COR-L47 (cell line): ENCODE measurements around the gene SEC22A.

ENCODE experiments used
- DNase-seq: peaks from one replicate; lab custom pipeline; 2025; lab: John Stamatoyannopoulos, UW

Gene SEC22A

DNA sequence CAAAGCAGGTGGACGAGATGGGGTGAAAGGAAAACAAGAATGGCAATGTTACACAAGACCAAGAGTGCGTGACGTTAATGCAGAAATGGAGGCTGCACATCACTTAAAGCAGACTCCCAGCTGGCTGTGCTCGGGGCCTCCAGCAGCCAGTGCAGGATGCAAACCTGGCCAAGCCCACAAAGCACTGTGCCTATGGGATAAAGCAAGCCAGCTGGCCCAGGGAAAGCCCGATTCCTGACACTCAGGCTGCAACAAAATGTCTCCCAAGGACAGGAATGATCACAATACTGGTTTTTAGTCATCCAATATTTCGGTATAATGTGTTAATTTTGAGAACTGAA is 86.2 kb downstream of the SEC22A start:
- no peak for DNase-seq

DNA sequence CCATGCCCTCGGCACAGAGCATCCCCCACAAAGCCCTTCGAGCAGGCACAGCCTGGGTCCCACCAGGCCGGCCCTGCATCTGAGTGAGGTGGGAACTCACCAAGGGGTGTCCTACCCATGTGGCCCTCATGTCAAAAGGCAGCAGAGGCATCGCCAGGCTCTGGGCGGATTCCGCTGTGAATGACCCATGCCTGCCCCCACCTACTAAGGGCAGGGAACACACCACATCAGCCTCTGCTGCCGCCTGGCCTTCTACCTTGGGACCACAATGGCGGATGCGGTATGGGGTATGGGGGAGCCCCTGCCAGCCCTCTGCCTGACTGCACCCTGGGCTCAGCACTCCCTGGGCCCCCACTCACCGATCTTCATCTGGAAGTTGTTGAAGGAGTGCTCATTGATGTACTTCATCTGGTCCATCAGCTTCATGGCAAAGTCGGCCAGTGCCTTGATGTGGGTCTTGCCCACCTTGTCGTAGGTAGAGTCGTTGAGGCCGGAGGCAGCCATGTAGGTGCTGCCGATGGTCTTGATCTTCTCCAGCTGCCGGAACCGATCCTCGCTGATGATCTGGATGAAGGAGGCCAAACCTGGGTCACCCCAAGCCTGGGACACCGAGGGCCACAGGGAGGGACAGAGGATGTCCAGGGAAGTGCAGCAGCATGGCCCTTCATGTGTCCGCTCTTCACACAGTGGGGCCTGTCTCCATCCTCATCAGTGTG is 87.8 kb downstream of the SEC22A start:
- DNase-seq, result no peak

DNA sequence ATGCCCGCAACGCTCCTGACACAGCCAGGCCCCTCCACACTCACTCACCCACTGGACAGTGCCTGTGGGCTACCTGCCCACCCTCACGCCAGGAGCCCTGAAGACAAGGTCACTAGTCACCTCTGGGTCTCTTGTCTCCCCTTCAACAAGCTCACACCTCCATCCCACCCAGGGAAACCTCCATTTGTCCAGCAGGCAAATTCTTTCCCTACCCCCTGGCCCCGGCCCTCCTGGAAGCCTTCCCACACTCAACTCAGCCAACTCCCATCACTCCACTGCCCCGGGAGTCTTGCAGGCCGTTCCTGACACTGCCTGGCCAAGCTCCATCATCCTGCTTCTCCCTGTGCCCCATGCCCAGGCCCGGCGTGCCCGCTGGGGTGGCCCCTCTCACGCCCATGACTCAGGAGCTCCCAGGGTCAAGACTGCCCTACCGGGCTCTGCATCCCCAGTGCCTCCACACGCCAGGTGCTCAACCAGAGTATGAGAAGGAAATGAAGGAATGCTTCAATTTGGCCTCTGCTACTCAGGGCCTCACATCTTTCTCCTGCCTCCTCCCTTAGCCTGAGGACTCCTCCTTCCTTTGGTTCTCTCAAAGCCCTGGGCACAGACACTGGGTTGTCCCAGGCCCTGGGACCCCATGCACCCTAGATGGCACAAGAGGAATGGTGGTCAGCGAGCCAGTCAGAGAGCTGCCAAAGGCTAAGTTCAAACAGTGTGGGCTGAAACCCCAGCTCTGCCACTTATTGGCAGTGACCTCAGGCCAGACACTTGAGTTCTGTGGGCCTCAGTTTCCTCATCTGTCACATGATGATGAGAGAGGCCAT is 88.6 kb downstream of the SEC22A start:
- no peak for DNase-seq

DNA sequence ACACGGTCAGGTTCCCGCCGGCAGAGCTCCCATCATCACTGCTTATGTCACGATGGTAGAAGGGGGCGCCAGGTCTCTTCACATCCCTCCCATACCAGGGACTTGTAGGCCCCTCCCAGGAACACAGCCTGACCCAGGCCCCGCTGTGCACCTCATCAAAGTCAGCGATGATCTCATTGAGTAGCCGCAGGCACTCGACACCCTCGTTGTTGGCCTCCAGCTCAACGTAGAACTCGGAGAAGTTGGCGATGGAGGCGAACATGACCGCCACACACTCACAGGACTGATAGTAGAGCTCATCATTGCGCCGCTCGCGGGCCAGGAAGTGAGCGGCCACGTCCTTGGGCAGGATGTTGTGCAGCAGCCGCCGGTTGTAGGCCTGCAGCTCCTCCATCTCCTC is 89.2 kb downstream of the SEC22A start:
- no peak for DNase-seq

DNA sequence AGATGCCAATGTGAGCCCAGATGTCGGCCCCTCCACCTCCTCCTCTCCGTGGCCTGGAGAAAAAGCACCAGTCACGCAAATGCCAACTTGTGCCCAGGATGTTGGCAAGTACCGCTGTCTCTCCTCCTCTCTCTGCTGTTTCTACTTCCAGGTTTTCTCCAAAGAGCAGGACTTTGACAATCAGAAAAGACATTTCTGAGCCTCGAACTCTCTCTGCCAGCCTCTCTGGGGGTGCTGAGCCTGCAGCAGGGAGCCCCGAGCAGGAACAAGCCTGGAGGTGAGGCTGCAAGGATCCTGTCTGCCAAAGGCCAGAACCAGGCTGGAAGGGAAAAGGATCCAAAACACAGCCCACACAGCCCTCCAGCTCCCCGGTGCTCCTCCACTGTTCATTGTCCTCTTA is 89.7 kb downstream of the SEC22A start:
- no peak for DNase-seq

GRCh38 chr3:123292321-123293310 is 90.9 kb downstream of the SEC22A start:
- no peak for DNase-seq

DNA sequence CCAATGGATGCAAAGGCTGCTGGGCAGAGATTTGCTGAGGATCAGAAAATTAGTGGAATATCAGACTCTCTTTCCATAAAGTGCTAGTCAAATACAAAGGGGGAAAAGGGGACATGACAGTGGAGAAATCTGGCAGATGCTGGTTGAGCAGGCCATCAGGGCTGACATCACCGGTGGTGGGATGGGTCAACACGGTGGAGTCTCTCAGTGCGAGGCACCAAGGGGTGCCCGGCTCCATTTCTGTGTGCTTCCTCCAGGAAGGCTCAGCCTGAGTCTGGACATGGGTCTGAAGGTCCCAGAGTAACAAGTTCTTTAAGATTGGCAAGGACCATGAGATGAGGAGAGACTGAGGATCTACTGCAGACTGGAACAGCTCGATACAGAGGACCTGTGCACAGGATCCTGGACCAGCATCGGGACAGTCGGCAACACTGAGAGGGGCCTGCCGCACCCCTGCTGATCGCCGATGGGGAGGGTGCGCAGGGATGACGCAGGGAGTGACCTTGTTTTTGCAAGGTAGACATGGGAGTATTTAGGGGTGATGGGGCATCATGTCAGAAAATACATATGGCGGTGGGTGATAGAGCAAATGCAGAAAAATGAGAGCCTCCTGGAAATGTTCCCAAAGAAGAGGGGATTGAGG is 92.7 kb downstream of the SEC22A start:
- DNase-seq, result no peak

DNA sequence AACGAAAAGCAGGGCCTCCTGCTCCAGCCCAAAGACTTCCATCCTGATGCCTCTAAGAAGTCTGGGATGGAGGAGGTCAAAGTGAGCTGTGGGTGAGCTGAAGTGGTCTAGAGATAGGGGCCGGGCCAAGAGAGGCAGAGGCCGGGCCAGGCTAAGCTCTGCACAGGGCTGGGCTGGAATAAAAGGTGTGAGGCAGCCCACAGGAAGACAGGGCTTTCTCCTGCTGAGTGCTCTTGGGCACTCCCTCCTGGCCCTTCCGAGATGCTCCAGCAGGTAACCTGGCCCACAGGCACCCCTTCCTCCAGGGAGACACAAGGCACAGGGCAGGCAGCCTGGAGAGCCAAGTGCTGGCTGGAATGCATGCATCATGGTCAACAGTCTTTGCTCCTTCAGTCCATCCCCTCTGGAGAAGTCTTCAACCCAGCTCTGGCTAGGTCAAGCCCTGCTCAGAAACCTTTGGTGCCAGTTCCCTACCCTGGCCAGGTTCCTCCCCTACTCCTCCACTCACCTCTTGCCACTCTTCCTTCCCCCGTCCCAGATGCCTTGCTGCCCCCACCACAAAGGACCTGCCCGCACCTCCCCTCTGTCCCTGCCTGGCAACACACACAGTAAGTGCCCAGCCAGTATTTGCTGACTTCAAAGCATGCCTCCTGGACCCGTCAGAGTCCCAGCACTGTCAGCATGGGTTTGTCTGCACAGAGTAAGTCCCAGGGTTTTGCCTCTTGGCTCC is 93.6 kb downstream of the SEC22A start:
- no peak for DNase-seq

DNA sequence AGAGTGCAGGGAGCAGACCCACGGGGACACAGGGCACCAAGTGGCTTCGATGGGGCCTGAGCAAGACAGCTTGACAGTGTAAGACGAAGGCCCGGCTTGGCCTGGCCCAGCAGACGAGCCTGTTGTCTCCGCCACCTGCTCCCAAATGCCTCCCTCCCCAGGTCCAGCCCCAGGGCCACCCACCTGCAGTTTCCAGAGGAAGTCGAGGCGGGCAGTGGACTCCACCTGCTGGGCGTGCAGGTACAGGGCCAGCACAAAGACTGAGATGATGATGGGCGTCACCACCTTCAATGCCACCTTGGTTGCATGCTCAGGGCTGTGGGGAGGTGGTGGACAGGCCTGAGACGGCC is 94.1 kb downstream of the SEC22A start:
- DNase-seq, result no peak

DNA sequence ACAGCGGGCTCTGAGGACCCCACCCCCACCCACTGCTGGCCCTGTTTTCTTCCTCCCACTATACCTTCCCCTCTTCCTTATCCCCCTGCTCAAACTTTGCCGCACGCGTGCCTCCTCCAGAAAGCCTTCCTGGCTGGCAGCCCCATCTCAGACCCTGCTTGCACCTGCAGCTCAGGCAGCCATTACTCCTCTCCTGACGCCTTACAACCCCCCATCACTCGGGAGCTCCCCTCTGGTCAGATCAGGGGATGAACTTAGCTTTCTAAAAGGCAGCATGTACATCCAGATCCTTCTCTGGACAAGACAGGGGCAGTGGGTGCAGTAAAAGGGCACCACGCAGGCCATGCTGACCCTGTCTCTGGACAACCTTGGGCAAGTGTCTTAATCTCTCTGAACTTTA is 94.5 kb downstream of the SEC22A start:
- DNase-seq, result no peak

DNA sequence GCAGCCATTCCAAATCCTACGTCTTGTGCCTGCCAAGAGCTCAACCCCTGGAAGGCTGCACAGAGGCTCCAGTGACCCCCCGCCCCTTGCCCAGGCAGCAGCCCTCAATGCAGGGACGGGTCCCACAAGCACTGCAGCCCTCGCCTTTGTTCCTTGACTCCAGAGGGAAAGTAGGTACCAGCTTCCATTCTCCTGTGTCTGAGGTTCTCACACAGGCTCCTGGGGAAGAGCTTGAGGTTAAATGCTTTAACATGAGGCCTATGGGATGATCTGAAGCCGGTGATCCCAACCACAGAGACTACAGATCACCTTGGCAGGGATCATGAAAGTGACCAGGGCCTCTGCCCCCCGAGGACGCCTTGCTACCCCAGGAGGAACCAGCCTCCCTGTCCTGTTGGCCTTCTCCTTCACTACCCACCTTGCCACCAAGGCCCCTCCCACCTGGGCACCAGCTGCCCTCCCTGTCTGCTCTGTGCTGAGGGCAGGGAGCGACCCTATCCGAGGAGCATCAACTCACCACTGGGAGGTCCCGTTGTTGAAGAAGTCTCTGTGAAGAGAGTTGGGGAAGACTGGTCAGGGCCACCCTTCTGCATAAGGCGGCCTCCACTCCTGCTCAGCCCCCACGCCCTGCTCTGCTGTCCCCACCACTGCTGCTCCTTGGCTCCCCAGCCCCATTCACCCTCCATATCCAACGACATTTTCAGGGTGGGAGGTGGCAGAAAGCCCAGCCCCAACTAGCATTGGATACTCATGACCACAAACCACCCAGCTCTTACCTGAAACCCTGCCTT is 95.3 kb downstream of the SEC22A start:
- DNase-seq, result no peak

GRCh38 chr3:123297627-123297899 is 95.8 kb downstream of the SEC22A start:
- no peak for DNase-seq

- no peak for DNase-seq
Measured at GRCh38 chr3:123298903-123299302, 97.2 kb downstream of the SEC22A start.

DNA sequence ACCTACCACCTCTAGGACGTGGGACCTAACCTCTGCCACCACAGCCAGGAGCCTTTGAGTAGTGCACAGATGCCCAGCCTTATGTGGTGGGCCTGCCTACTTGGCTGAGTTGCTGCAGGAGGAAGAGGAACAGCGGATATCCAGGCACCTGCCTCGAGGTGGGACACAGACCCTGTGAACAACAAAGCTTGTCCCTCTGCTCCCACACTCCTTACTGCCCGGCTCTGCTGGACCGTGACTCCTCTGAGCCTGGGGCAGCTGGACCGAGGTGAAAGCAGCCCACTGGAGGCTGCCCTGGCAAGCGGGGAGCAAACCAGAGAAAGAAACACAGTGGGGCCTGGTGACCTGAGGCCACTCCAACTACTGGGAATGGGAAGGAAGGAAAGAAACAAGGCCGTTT is 97.8 kb downstream of the SEC22A start:
- DNase-seq, result no peak

GRCh38 chr3:123300056-123300455 is 98.3 kb downstream of the SEC22A start:
- DNase-seq, result no peak

GRCh38 chr3:123300583-123300982 is 98.8 kb downstream of the SEC22A start:
- no peak for DNase-seq

GRCh38 chr3:123301331-123302184 is 99.8 kb downstream of the SEC22A start:
- no peak for DNase-seq

DNA sequence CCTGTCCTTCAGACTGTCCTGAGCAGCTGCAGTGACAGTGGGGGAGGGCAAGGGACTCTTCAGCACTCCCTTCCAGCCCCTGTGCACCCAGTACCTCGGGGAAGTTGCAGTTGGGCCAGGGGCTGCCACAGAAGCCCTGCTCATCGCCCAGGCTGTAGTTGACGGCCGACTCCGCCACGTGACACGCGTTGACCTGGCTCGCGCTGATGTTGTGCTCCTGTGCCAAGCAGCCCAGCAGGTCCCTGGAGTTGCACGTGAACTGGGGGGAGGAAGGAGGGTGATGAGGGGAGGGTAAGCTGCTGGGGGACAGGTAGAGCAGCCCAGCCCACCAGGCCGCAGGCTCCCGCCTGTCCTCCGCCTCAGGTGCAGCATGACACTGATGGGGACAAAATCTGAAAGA is 101.2 kb downstream of the SEC22A start:
- DNase-seq, result no peak

- no peak for DNase-seq
Measured at GRCh38 chr3:123303976-123304560, 102.3 kb downstream of the SEC22A start.

- DNase-seq, result no peak
Measured at GRCh38 chr3:123305192-123305591, 103.4 kb downstream of the SEC22A start.
